Stimulated activated CD8-positive, alpha-beta memory T cell treated with anti-CD3 and anti-CD28 coated beads, Interleukin-4, amount 100 ng/mL, for 24 hours (primary cell): ENCODE data around the gene PCBP3.

Source experiments
- DNase-seq: peaks from one replicate; pipeline ENCODE4 v3.0.0-alpha.2; 2020; ENCODE audit warnings: low read depth

The PCBP3 gene

DNA sequence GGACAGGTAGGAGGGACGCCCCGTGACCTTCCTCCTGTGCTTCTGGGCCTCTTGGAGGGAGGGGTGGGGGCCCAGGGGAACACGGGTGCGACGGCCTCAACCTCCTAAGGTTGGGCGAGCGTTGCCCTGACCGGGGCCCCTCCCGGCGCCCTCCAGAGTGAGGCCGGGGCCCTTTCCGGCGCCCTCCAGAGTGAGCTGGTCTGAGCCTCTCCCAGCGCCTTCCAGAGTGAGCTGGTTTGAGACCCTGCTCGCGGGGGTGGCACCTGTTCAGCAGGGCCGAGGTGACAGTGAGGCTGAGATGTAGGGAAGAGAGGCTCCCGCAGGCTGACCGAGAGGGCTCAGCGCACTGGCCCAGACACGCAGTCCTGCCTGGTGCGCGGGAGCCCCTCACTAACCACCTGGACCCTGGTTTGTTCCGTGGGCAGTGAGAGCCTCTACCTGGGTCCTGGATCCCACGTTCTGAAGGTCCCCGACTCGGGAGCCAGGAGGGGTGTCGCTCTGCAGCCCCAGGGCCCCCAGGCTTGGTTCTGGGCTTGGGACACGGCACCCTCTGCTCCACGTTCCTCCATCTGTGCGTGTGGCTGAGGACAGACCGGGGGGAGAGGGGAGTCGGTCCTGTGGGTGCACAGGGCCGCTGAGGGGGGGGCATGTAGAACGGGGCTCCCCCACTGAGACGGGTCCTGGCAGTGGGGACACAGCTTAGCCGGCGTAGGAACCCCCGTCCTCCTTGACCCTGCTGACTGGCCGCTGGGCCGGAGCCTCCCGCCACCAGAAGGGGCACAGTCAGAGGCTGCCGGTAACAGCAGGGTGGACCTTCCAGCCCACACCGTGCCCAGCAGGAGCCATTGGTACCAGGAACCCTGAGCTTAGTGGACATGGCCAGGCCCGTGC lies 339.5 kb downstream of the PCBP3 start:
- DNase-seq, result no peak

DNA sequence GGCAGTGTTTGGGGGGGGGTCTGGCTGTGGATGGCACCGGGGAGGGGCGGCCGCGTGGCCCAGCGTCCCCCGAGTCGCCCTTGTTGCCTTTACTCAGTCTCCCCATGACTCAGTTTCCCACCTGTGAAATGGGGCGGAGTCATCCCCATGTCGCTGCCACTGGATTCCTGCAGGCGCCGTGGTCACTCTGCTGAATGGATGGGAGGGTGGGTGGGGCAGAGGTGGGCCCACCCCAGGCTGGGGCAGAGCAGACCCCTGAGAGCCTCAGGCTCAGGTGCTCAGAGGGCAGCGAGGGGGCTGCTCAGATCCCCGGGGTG lies 340.1 kb downstream of the PCBP3 start:
- no peak for DNase-seq

GRCh38 chr21:45983981-45984551 lies 340.5 kb downstream of the PCBP3 start:
- DNase-seq, result no peak

- DNase-seq, result no peak
Measured at GRCh38 chr21:45984584-45985095, 341.1 kb downstream of the PCBP3 start.

GRCh38 chr21:45985471-45986315 lies 342.2 kb downstream of the PCBP3 start:
- DNase-seq, result no peak

- DNase-seq, result no peak
Measured at GRCh38 chr21:45986316-45987051, 343.0 kb downstream of the PCBP3 start.

DNA sequence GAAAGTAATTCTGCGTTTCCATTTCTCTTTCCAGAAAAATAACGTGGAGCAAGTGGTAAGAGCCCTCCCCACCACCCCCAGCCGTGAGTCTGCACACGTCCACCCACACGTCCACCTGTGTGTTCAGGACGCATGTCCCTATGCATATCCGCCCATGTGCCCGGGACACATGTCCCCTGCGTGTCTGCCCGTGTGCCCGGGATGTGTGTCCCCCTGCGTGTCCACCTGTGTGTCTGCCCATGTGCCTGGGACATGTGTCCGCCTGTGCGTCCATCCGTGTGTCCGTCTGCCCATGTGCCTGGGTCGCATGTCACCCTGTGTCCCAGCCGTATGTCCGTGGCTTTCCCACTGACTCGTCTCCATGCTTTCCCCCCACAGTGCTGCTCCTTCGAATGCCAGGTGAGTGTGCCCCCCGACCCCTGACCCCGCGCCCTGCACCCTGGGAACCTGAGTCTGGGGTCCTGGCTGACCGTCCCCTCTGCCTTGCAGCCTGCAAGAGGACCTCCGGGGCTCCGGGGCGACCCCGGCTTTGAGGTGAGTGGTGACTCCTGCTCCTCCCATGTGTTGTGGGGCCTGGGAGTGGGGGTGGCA lies 343.7 kb downstream of the PCBP3 start:
- no peak for DNase-seq

DNA sequence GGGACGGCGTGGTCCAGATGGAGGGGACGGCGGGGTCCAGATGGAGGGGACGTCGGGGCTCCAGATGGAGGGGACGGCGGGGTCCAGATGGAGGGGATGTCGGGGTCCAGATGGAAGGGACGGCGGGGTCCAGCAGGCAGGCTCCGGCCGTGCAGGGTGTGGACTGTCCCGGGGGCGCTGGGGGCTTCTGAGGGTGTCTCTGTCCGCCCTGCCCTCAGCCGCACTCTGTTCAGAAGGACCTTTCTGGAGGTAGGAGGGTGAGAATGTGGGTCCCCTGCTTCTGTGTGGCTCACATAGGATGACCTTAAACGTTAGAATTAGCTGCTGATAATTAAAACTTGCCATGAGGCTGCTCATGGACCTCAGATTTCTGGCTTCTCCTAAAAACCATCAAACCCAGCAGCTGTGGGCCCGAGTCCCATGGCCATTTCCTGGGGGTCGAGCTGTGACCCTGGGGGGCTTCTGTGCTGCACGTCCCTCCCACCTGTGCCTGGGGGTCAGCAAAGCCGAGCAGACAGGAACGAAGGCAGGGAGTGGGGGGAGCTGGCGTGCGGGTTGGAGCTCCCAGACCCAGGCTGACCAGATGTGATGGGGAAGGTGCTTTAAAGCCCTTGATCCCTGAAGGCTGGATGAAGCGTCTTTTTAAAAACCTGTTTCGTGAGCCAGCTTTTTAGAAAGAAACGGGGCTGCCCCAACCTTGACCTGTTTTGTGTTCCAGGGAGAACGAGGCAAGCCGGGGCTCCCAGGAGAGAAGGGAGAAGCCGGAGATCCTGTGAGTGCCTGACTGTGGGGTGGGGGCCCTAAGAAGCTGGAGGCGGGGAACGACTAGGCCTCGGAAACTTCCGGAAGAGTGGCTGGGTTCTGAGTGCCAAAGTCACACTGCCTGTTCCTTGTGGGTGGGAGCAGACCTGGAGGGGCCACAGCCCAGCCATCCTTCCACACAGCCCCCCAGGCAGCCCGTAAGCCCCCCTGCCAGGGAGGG lies 345.1 kb downstream of the PCBP3 start:
- DNase-seq, result no peak

GRCh38 chr21:45989355-45990048 lies 346.0 kb downstream of the PCBP3 start:
- no peak for DNase-seq

GRCh38 chr21:45990049-45990711 lies 346.7 kb downstream of the PCBP3 start:
- DNase-seq, result no peak

DNA sequence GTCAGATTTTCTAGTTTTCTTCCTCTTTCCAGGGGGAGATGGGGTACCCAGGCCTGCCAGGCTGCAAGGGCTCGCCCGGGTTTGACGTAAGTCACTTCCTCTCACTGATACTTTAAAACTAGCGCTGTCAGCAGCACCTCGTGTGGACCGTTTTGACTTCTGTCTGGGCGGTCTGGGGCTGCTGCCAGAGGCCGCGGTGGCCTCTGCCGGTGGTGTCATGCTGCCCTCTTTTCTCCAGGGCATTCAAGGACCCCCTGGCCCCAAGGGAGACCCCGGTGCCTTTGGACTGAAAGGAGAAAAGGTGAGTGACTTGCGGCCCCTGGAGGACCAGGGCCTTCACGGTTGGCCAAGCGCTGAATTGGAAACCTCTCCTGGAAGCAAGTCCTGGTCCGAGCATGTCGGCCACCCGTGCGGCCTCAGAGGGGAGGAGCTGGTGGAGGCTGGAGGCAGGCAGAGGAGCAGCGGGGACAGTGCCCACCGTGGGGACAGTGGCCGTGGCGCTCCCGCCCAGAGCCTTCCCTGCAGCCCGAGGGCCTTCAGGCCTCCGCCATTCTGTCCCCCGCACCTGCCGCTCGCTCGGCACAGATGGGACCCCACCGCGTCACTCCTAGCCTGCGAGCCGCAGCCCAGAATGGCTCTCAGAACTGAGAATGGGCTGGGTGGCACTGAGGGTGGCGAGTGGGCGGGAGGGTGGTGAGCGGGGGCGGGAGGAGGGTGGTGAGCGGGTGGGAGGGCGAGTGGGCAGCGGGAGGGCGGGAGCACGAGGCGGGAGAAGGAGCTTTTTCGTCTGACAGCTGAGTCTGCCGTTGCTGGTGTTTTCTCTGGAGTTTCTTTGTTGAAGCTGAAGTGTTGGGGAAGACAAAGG lies 347.4 kb downstream of the PCBP3 start:
- no peak for DNase-seq

- no peak for DNase-seq
Measured at GRCh38 chr21:45991606-45992300, 348.2 kb downstream of the PCBP3 start.
